Activated CD8-positive, alpha-beta memory T cell treated with anti-CD3 and anti-CD28 coated beads, Interleukin-2, amount 50 U/mL, for 48 hours (primary cell): Measurements from ENCODE around the gene GALNT17.

Experiments used
- DNase-seq: peaks from one replicate; pipeline ENCODE4 v3.0.0-alpha.2; 2020

Gene GALNT17

GRCh38 chr7:71286924-71287323 lies 155.0 kb downstream of the GALNT17 start:
- no peak for DNase-seq

GRCh38 chr7:71290452-71290851 lies 158.5 kb downstream of the GALNT17 start:
- no peak for DNase-seq

- no peak for DNase-seq
Observed at GRCh38 chr7:71298378-71298777, 166.4 kb downstream of the GALNT17 start.

- no peak for DNase-seq
Observed at GRCh38 chr7:71300086-71300485, 168.1 kb downstream of the GALNT17 start.

- DNase-seq = no peak
Observed at GRCh38 chr7:71300603-71301002, 168.7 kb downstream of the GALNT17 start.

- DNase-seq = no peak
Observed at GRCh38 chr7:71301167-71301566, 169.2 kb downstream of the GALNT17 start.

- no peak for DNase-seq
Observed at GRCh38 chr7:71303566-71303965, 171.6 kb downstream of the GALNT17 start.

GRCh38 chr7:71308096-71308495 lies 176.2 kb downstream of the GALNT17 start:
- no peak for DNase-seq

GRCh38 chr7:71311576-71311975 lies 179.6 kb downstream of the GALNT17 start:
- no peak for DNase-seq

- DNase-seq = no peak
Observed at GRCh38 chr7:71312755-71313490, 181.0 kb downstream of the GALNT17 start.

- no peak for DNase-seq
Observed at GRCh38 chr7:71313553-71313952, 181.6 kb downstream of the GALNT17 start.

- no peak for DNase-seq
Observed at GRCh38 chr7:71320916-71321315, 189.0 kb downstream of the GALNT17 start.

GRCh38 chr7:71322201-71322600 lies 190.3 kb downstream of the GALNT17 start:
- DNase-seq = no peak

GRCh38 chr7:71323726-71324125 lies 191.8 kb downstream of the GALNT17 start:
- DNase-seq = no peak

- DNase-seq = no peak
Observed at GRCh38 chr7:71325151-71325550, 193.2 kb downstream of the GALNT17 start.

GRCh38 chr7:71326595-71326994 lies 194.7 kb downstream of the GALNT17 start:
- DNase-seq = no peak

GRCh38 chr7:71327946-71328345 lies 196.0 kb downstream of the GALNT17 start:
- no peak for DNase-seq

- no peak for DNase-seq
Observed at GRCh38 chr7:71329030-71329660, 197.2 kb downstream of the GALNT17 start.

GRCh38 chr7:71332207-71332606 lies 200.3 kb downstream of the GALNT17 start:
- no peak for DNase-seq

GRCh38 chr7:71334541-71334940 lies 202.6 kb downstream of the GALNT17 start:
- no peak for DNase-seq

GRCh38 chr7:71338866-71339265 lies 206.9 kb downstream of the GALNT17 start:
- no peak for DNase-seq

- no peak for DNase-seq
Observed at GRCh38 chr7:71339924-71340323, 208.0 kb downstream of the GALNT17 start.

GRCh38 chr7:71342202-71342601 lies 210.3 kb downstream of the GALNT17 start:
- DNase-seq = no peak

GRCh38 chr7:71343039-71343438 lies 211.1 kb downstream of the GALNT17 start:
- DNase-seq = no peak

GRCh38 chr7:71343892-71344291 lies 211.9 kb downstream of the GALNT17 start:
- DNase-seq = no peak
